Fibroblast of lung (primary cell): ENCODE measurements around the gene TGM5. TPM values are rescaled to one million over a fixed set of nuclear protein-coding genes. Genes with fewer than 3 reads are reported as not detected.

ENCODE experiments used
- DNase-seq, 2 donors: peaks; one replicate each; pipeline versions ENCODE4 v3.0.0 to v3.0.0-alpha.2; 2010; ENCODE audit warnings: low read depth in 2 of 2
- H2AFZ ChIP-seq: 2 replicates; pipeline ENCODE4 v1.5.1; 2012; ENCODE audit warnings: low read length, control low read depth, inconsistent platforms
- H3K27ac ChIP-seq: 2 replicates; pipeline ENCODE4 v1.5.1; 2011; ENCODE audit warnings: low read length, control low read depth; ENCODE audit not compliant: insufficient read depth
- H3K27me3 ChIP-seq: 2 replicates; pipeline ENCODE4 v1.5.1; 2011; ENCODE audit warnings: mild to moderate bottlenecking, low read length; ENCODE audit not compliant: control insufficient read depth, insufficient read depth
- H3K36me3 ChIP-seq: 2 replicates; pipeline ENCODE4 v1.5.1; 2011; ENCODE audit warnings: low read length; ENCODE audit not compliant: control insufficient read depth, insufficient read depth
- H3K4me1 ChIP-seq: 2 replicates; pipeline ENCODE4 v1.5.1; 2011; ENCODE audit warnings: low read length; ENCODE audit not compliant: control insufficient read depth, insufficient read depth; ENCODE audit errors: extremely low read depth
- H3K4me2 ChIP-seq: 2 replicates; pipeline ENCODE4 v1.5.1; 2011; ENCODE audit warnings: low read length, control low read depth; ENCODE audit not compliant: insufficient read depth; ENCODE audit errors: extremely low read depth
- H3K4me3 ChIP-seq, 4 experiments: fragments of 200-600 bp in 1 of 4; sonication (generic) in 1 of 4; replicated peaks in 1 of 4; 2 replicates each; pipeline ENCODE4 v1.5.1; 2011 to 2016; ENCODE audit warnings: low read length in 4 of 4, low read depth in 3 of 4, mild to moderate bottlenecking in 3 of 4, control low read depth in 2 of 4, inconsistent platforms in 1 of 4, mixed read lengths in 1 of 4; ENCODE audit not compliant: insufficient read depth in 1 of 4; ENCODE audit errors: control extremely low read depth in 1 of 4
- H3K79me2 ChIP-seq: 2 replicates; pipeline ENCODE4 v1.5.1; 2012; ENCODE audit warnings: mild to moderate bottlenecking, low read length, inconsistent platforms; ENCODE audit not compliant: control insufficient read depth, insufficient read depth
- H3K9ac ChIP-seq: 2 replicates; pipeline ENCODE4 v1.5.1; 2011; ENCODE audit warnings: mild to moderate bottlenecking, low read length, control low read depth; ENCODE audit not compliant: insufficient read depth
- H3K9me3 ChIP-seq: 2 replicates; pipeline ENCODE4 v1.5.1; 2012; ENCODE audit warnings: low read depth, low read length; ENCODE audit not compliant: control insufficient read depth, insufficient read depth
- H4K20me1 ChIP-seq: 2 replicates; pipeline ENCODE4 v1.5.1; 2011; ENCODE audit warnings: low read length; ENCODE audit not compliant: control insufficient read depth, insufficient read depth; ENCODE audit errors: extremely low read depth
- EZH2 ChIP-seq: IDR thresholded peaks from 2 replicates; pipeline ENCODE4 v1.5.1; 2012; ENCODE audit warnings: low read length, control low read depth, mild to moderate bottlenecking; ENCODE audit errors: missing control alignments
- polyA plus RNA-seq, 2 donors: library from polyadenylated mRNA; depleted of rRNA in 1 of 2; stranded (reverse) in 1 of 2; unstranded in 1 of 2; fragments of >200 nt; gene quantifications; 2 replicates each; pipeline ENCODE4 v1.2.1, GENCODE V29; 2011 to 2012; ENCODE audit warnings: missing spikeins in 1 of 2
- total RNA-seq: library from RNA; depleted of rRNA; stranded (reverse); fragments of >200 nt; gene quantifications from 2 replicates; pipeline ENCODE4 v1.2.1, GENCODE V29; 2014
- TF ChIP-seq, protein P1 (sequence below), 2 donors: IDR thresholded peaks in 1 of 2; conservative IDR thresholded peaks in 1 of 2; 1 replicate in 1 of 2; 2 replicates in 1 of 2; pipeline ENCODE4 v1.5.1; 2011 to 2012; ENCODE audit warnings: low read length in 2 of 2, control low read depth in 1 of 2, inconsistent platforms in 1 of 2, low read depth in 1 of 2, mild to moderate bottlenecking in 1 of 2

Gene TGM5
- total and polyA plus RNA-seq, 2 donors (not counting 1 experiment from before 2014, with no cell fraction given) = under 0.01 to 0.03 TPM

- Histone ChIP-seq H3K4me2 (no peak overlapping the region), H3K36me3 (no peaks in the 10 kb centered on the region), H3K27ac (no peak overlapping the region), H3K9me3 (no peaks in the 10 kb centered on the region), H3K27me3 (peaks cover 11% of the 10 kb centered on the region), H2AFZ (no peak overlapping the region), H3K79me2 (no peaks in the 10 kb centered on the region), H3K9ac (no peak overlapping the region), H3K4me3 (no peak overlapping the region), H4K20me1 (no peaks in the 10 kb centered on the region), H3K4me1 (no peaks in the 10 kb centered on the region)
- TF ChIP-seq, protein P1, sequence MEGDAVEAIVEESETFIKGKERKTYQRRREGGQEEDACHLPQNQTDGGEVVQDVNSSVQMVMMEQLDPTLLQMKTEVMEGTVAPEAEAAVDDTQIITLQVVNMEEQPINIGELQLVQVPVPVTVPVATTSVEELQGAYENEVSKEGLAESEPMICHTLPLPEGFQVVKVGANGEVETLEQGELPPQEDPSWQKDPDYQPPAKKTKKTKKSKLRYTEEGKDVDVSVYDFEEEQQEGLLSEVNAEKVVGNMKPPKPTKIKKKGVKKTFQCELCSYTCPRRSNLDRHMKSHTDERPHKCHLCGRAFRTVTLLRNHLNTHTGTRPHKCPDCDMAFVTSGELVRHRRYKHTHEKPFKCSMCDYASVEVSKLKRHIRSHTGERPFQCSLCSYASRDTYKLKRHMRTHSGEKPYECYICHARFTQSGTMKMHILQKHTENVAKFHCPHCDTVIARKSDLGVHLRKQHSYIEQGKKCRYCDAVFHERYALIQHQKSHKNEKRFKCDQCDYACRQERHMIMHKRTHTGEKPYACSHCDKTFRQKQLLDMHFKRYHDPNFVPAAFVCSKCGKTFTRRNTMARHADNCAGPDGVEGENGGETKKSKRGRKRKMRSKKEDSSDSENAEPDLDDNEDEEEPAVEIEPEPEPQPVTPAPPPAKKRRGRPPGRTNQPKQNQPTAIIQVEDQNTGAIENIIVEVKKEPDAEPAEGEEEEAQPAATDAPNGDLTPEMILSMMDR (conservative IDR thresholded peaks at IDR 0.05 in 1 of 2, IDR thresholded peaks at IDR 0.05 in 1 of 2; ENCODE audit: low read depth in 1 of 2, low read length in 2 of 2) = no peak
- TF ChIP-seq EZH2 = no peak
- no peak for DNase-seq
Observed at GRCh38 chr15:43258781-43259180, 7.9 kb downstream of the TGM5 start.

DNA sequence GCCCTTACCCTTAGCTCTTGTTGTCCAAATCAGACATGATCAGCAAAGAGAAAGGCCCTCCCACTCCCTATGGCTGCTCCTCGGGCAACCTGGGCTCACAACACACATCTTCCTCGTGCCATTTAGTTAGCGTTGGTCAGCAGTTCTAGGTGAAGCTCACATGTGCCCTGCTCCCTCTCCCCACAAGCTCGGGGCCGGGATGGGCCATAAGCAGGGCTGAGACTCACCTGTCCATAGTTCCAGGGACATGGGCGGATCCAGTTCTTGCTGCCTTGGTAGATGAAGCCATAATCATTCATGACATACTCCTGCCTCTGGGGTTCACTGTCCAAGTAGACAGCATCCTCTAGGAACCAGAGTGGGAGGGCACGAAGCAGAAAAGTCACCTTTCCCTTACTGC lies 10.4 kb downstream of the TGM5 start:
- Histone ChIP-seq H3K27me3 (peaks cover 11% of the 10 kb centered on the region), H4K20me1 (no peaks in the 10 kb centered on the region), H3K4me1 (no peaks in the 10 kb centered on the region), H3K4me2 (no peak overlapping the region), H3K27ac (no peak overlapping the region), H3K9ac (no peak overlapping the region), H3K9me3 (no peaks in the 10 kb centered on the region), H3K36me3 (no peaks in the 10 kb centered on the region), H2AFZ (no peak overlapping the region), H3K79me2 (no peaks in the 10 kb centered on the region), H3K4me3 (no peak overlapping the region)
- TF ChIP-seq, protein P1 (conservative IDR thresholded peaks at IDR 0.05 in 1 of 2, IDR thresholded peaks at IDR 0.05 in 1 of 2; ENCODE audit: low read depth in 1 of 2, low read length in 2 of 2) = no peak
- no peak for TF ChIP-seq EZH2
- no peak for DNase-seq

DNA sequence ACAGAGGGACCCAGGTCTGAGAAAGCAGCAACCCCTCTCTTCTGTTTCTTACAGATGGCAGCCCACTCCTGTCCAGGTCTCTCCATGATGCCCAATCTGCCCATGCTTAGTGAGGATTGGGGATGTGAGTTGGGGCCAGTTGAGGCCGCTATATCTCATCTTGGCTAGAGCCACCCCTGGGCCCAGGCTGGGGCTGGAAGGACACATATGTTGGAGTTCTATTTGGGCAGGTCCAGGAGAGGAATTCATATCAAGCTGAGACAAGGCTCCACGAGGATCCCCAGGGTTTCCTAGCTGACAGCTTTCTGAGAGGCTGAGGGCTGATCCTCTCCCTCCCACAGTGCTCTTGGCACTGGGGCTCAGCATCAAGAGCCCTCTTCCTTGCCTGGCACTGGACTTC lies 11.4 kb downstream of the TGM5 start:
- Histone ChIP-seq H3K4me2 (no peak overlapping the region), H2AFZ (no peak overlapping the region), H3K27me3 (peaks cover 11% of the 10 kb centered on the region), H3K79me2 (no peaks in the 10 kb centered on the region), H3K9ac (no peak overlapping the region), H3K4me1 (no peaks in the 10 kb centered on the region), H3K9me3 (no peaks in the 10 kb centered on the region), H3K36me3 (no peaks in the 10 kb centered on the region), H3K27ac (no peak overlapping the region), H4K20me1 (no peaks in the 10 kb centered on the region), H3K4me3 (no peak overlapping the region)
- no peak for DNase-seq
- no peak for TF ChIP-seq EZH2
